HepG2 (cell line): Measurements from ENCODE around the gene RCC2. TPM values are rescaled to one million over a fixed set of nuclear protein-coding genes. Genes with fewer than 3 reads are reported as not detected.
A peak's percentile ranks its signal among the peaks of the same experiment; 100 is the strongest.

Source experiments
- ATAC-seq: fragments of 200-7000 bp; cut with Tn5 transposase; 3 replicates; pipeline ENCODE4 v1.9.1; 2020; ENCODE audit warnings: mild to moderate bottlenecking, moderate library complexity
- BruUV-seq: library from RNA; stranded (reverse); fragments of 400-500 nt; replicated peaks from 2 replicates; lab custom pipeline; 2021; lab: Mats Ljungman, UMichigan
- CTCF ChIA-PET: fragments of 300-600 bp; formaldehyde crosslinking; extraction: SDS; loops from one replicate; lab custom pipeline; 2021; ENCODE audit warnings: low total read pairs, inconsistent platforms, low intra/inter-chr PET ratio; lab: Yijun Ruan, JAX
- POLR2A ChIA-PET: fragments of 350-600 bp; sonication (Branson Sonifier 250); formaldehyde crosslinking; loops from one replicate; lab custom pipeline; 2020; ENCODE audit warnings: antibody characterized with exemption, inconsistent platforms; lab: Yijun Ruan, JAX
- DNase-seq: peaks from one replicate; pipeline ENCODE4 v3.0.0-alpha.2; 2015; ENCODE audit warnings: low spot score
- FAIRE-seq: peaks from 3 replicates; lab custom pipeline; 2011; peaks lifted over from hg19 to GRCh38; lab: Jason Lieb, UNC
- H2AFZ ChIP-seq: one replicate; pipeline ENCODE4 v1.6.1; 2011; ENCODE audit warnings: low read length, inconsistent platforms
- H3K27ac ChIP-seq: fragments of 300-600 bp; 3 replicates; pipeline ENCODE4 v1.8.0; 2011; ENCODE audit warnings: mixed run types, mild to moderate bottlenecking, mixed read lengths, low read length, inconsistent platforms; ENCODE audit not compliant: insufficient read depth; ENCODE audit errors: extremely low read length
- H3K27me3 ChIP-seq, 2 experiments: fragments of 200-600 bp in 1 of 2; 2 replicates in 1 of 2; 3 replicates in 1 of 2; pipeline versions ENCODE4 v1.6.0 to v1.8.0; 2011; ENCODE audit warnings: low read length in 2 of 2, mild to moderate bottlenecking in 2 of 2, moderate library complexity in 2 of 2, inconsistent platforms in 1 of 2; ENCODE audit not compliant: insufficient read depth in 2 of 2, control insufficient read depth in 1 of 2
- H3K36me3 ChIP-seq, 2 experiments: fragments of 200-600 bp in 1 of 2; replicated peaks in 1 of 2; 2 replicates in 1 of 2; 3 replicates in 1 of 2; pipeline versions ENCODE4 v1.5.1 to v1.8.0; 2011; ENCODE audit warnings: low read length in 2 of 2, inconsistent platforms in 1 of 2; ENCODE audit not compliant: insufficient read depth in 2 of 2, control insufficient read depth in 1 of 2
- H3K4me1 ChIP-seq: 2 replicates; pipeline ENCODE4 v1.5.1; 2012; ENCODE audit warnings: low read length, inconsistent platforms; ENCODE audit not compliant: insufficient read depth
- H3K4me2 ChIP-seq: 2 replicates; pipeline ENCODE4 v1.6.0; 2011; ENCODE audit warnings: low read depth, low read length, inconsistent platforms
- H3K4me3 ChIP-seq, 3 experiments: fragments of 200-600 bp in 1 of 3; sonication (generic), shearing (Covaris generic) in 1 of 3; replicated peaks in 1 of 3; 2 replicates each; pipeline ENCODE4 v1.5.1; 2011 to 2016; ENCODE audit warnings: low read length in 3 of 3, inconsistent platforms in 2 of 3, low read depth in 2 of 3, mild to moderate bottlenecking in 2 of 3, control low read depth in 1 of 3, mixed read lengths in 1 of 3; ENCODE audit not compliant: insufficient read depth in 1 of 3
- H3K79me2 ChIP-seq: one replicate; pipeline ENCODE4 v1.6.1; 2011; ENCODE audit warnings: low read length, inconsistent platforms; ENCODE audit not compliant: insufficient read depth
- H3K9ac ChIP-seq: 2 replicates; pipeline ENCODE4 v1.6.0; 2011; ENCODE audit warnings: mild to moderate bottlenecking, low read depth, low read length, inconsistent platforms; ENCODE audit not compliant: insufficient read depth
- H3K9me3 ChIP-seq: 2 replicates; pipeline ENCODE4 v1.5.1; 2012; ENCODE audit warnings: mild to moderate bottlenecking, low read length
- H4K20me1 ChIP-seq: 2 replicates; pipeline ENCODE4 v1.6.0; 2011; ENCODE audit warnings: inconsistent platforms, mild to moderate bottlenecking, low read length, moderate library complexity; ENCODE audit not compliant: insufficient read depth
- CAMTA2 ChIP-seq: sonication (generic); formaldehyde crosslinking; IDR thresholded peaks from 2 replicates; pipeline ENCODE4 v1.4.0; 2020; ENCODE audit warnings: mild to moderate bottlenecking, missing genetic modification reagents, borderline replicate concordance
- HNRNPK ChIP-seq: fragments of 200-400 bp; formaldehyde crosslinking; IDR thresholded peaks from 2 replicates; pipeline ENCODE4 v1.6.1; 2018; ENCODE audit warnings: low read length, low read depth, moderate library complexity, mild to moderate bottlenecking; ENCODE audit not compliant: poor library complexity, severe bottlenecking
- ONECUT2 ChIP-seq: sonication (generic); formaldehyde crosslinking; IDR thresholded peaks from 2 replicates; pipeline ENCODE4 v1.4.0; 2020; ENCODE audit warnings: missing genetic modification reagents
- SRSF1 ChIP-seq: fragments of 200-400 bp; formaldehyde crosslinking; optimal IDR thresholded peaks from 2 replicates; pipeline ENCODE3; 2017; ENCODE audit warnings: mild to moderate bottlenecking, low read depth, low read length, moderate library complexity
- YEATS4 ChIP-seq: sonication (generic); formaldehyde crosslinking; IDR thresholded peaks from 2 replicates; pipeline ENCODE4 v1.4.0; 2020; ENCODE audit warnings: missing genetic modification reagents, borderline replicate concordance
- ZFX ChIP-seq: sonication (generic); formaldehyde crosslinking; IDR thresholded peaks from 2 replicates; pipeline ENCODE4 v1.4.0; 2020; ENCODE audit warnings: mild to moderate bottlenecking, low read depth, missing genetic modification reagents, moderate library complexity
- ZNF468 ChIP-seq: sonication (generic); formaldehyde crosslinking; IDR thresholded peaks from 2 replicates; pipeline ENCODE4 v1.8.0; 2022; ENCODE audit warnings: mild to moderate bottlenecking, moderate library complexity, missing genetic modification reagents
- ZNF766 ChIP-seq: sonication (generic); formaldehyde crosslinking; IDR thresholded peaks from 2 replicates; pipeline ENCODE4 v1.5.0; 2020; ENCODE audit warnings: missing genetic modification reagents, borderline replicate concordance
- ZNF788 ChIP-seq: sonication (generic); formaldehyde crosslinking; IDR thresholded peaks from 2 replicates; pipeline ENCODE4 v1.5.0; 2020; ENCODE audit warnings: mild to moderate bottlenecking, missing genetic modification reagents, borderline replicate concordance
- ZNF850 ChIP-seq: sonication (generic); formaldehyde crosslinking; conservative IDR thresholded peaks from 2 replicates; pipeline ENCODE4 v1.9.0; 2021; ENCODE audit warnings: mild to moderate bottlenecking, missing genetic modification reagents
- WGBS: methylation state at CpG from one replicate; pipeline ENCODE4 v1.1.6; 2017; ENCODE audit warnings: low lambda C conversion rate; 5-methylcytosine and 5-hydroxymethylcytosine counted together
- in situ Hi-C: cut with HindIII; loops from 2 replicates; pipeline ENCODE4 v1.10.0; 2017; ENCODE audit warnings: low pct_unique_long_range_greater_than_20kb; ENCODE audit not compliant: extremely low pct_ligation_motif_present
- intact Hi-C: fragments of 100-400 bp; cut with micrococcal nuclease; formaldehyde crosslinking; loops from one replicate; pipeline ENCODE4 v1.10.0; 2022; ENCODE audit not compliant: unreplicated experiment
- polyA plus RNA-seq, 8 experiments: library from polyadenylated mRNA; depleted of rRNA in 3 of 8; stranded (reverse) in 7 of 8; unstranded in 1 of 8; fragments of >200 nt; fragmentation: Illumina TruSeq in 4 of 8; extraction: Trizol in 4 of 8; gene quantifications; 2 replicates each; pipeline versions ENCODE4 v1.2.1 to v1.2.3, GENCODE V29; 2011 to 2016; ENCODE audit warnings: low read depth in 4 of 8, missing spikeins in 1 of 8, mixed read lengths in 1 of 8; ENCODE audit not compliant: insufficient read depth in 1 of 8
- total RNA-seq, 5 experiments: library from RNA; depleted of rRNA; stranded (reverse); fragments of >200 nt; fragmentation: Illumina TruSeq; extraction: Trizol; gene quantifications; 2 replicates each; pipeline ENCODE4 v1.2.3, GENCODE V29; 2016; ENCODE audit warnings: low read depth in 1 of 5
- TF ChIP-seq, protein P1 (sequence below): sonication (generic); formaldehyde crosslinking; conservative IDR thresholded peaks from 2 replicates; pipeline ENCODE4 v1.4.0; 2020; ENCODE audit warnings: mild to moderate bottlenecking, missing genetic modification reagents, moderate library complexity
- TF ChIP-seq, protein P2 (sequence below): sonication (generic); formaldehyde crosslinking; IDR thresholded peaks from 2 replicates; pipeline ENCODE4 v1.4.0; 2020; ENCODE audit warnings: mild to moderate bottlenecking, missing genetic modification reagents
- TF ChIP-seq, protein P3 (sequence below): sonication (generic); formaldehyde crosslinking; IDR thresholded peaks from 2 replicates; pipeline ENCODE4 v1.5.0; 2020; ENCODE audit warnings: mild to moderate bottlenecking, low read depth, missing genetic modification reagents, borderline replicate concordance

RCC2 gene
- total and polyA plus RNA-seq, 2 of the 13 experiments (the other 11 are each of a cell fraction or from before 2014, with no cell fraction given) = 20.5 to 55.8 TPM

DNA sequence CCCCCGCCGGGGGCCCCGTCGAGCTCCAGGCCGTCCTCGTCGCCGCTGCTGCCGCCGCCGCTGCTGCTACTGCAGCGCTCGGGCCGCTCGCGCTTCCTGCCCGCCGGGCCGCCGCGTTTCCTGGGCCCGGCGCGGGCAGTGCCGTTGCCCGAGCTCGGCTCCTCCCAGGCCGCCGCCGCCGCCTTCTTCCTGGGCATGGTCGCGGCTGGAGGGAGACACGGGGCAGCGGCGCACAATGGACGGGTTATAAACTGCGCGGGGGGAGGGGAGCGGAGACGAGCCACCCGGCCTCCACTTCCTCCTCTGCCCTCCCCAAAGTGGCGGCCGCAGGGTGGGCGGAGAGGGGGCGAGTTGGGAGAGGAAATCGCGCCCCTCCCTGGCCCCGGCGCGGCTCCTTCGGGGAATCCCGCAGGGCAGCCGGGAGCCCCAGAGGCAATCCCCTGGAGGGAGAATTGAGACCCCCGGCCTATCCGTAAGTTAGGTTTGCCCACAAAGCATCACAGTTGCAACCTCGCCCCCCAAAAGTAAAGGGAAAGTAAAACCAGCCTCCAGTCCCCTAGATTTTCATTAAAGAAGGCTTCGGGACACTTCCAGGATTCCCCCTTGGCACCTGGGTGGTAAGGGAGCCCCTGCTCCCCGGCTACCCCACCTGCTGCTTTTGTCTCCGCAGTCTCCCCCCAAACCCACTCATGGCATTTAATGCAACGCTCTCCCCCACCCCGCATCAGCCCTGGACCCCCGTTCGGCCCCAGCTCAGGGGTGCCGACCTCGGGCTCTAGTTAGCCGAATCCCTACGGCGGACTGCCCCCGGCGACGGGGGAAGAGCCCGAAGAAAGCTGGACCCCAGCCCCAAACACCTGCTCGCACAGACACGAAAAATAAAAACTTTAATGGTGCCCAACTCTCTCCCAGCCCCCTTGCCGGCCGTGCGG, 893 bp downstream of the RCC2 start (continued):
- TF ChIP-seq HNRNPK (peak; percentile 30), ZFX (CRISPR knock-in tag) (peak; percentile 57), ZNF788 (CRISPR knock-in tag) (0 out of 2 replicates have a peak, but pooled peaks have one; percentile 17), YEATS4 (CRISPR knock-in tag) (no peak)

DNA sequence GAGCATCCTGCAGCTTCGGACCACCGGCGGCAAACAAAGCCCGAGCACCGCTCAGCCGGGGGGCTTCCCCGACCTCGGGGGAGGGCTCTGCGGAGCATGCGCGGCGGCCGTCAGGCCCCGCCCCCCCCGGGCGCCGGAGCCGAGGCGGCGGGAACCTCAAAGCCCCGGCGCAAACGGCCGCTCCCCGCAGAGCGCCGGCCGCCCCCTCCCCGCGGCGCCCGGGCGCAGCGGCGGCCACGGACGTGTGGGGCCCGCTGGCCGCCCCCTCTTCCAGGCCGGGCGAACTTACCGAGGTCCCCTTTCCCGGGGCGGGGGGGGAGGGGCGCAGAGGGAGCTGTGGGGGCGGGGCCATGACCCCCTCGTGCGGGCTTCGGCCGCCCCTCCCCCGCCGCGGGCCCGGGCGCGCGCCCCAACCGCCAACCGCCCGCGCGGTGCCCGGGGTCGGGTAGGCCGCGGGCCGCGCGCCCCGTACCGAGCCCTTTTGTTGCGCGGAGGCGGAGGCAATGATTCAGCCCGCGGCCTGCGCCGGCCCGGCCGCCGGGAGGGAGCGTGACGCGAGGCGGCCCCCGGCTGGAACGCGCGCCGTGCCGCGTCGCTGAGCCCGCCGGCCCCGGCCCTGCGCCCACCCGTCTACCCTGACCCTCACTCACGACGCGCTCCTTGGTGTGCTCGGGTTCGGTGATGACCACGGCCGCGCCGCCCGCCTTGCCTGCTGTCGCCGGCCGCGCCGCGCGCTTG, 1.7 kb downstream of the RCC2 start:
- Histone ChIP-seq H4K20me1 (peaks cover 22% of the 10 kb centered on the region), H2AFZ (no peak overlapping the region), H3K4me3 (peak overlapping the region; percentile 78 to 99 (median 80); a peak in 5 of 6 replicates), H3K27me3 (peaks cover 0 to 21% of the 10 kb centered on the region in 2 experiments; a peak in 3 of 5 replicates), H3K4me2 (peak overlapping the region; percentile 75), H3K27ac (peak overlapping the region; percentile 79), H3K36me3 (peaks cover 6 to 33% of the 10 kb centered on the region in 2 experiments; a peak in 4 of 5 replicates), H3K9ac (peak overlapping the region; percentile 83), H3K79me2 (peaks cover 36% of the 10 kb centered on the region), H3K9me3 (no peaks in the 10 kb centered on the region), H3K4me1 (peaks cover 38% of the 10 kb centered on the region)
- intact Hi-C loops = no loop called here
- ChIA-PET CTCF (interaction anchor here (1.7 kb wide), 1 partner anchor 18 kb away, joined by 3 read pairs; no protein-coding TSS in a partner anchor), POLR2A (no interaction called here)
- no peak; the same call in 2 of the 3 replicates for ATAC-seq
- in situ Hi-C loops = no loop called here
- BruUV-seq = no TSS peak
- FAIRE-seq = no peak
- no CpG with 5 or more reads among the region's 115 CpGs for WGBS
- DNase-seq = no peak
- TF ChIP-seq CAMTA2 (CRISPR knock-in tag) (no peak), ZNF766 (no peak), ONECUT2 (CRISPR knock-in tag) (no peak), SRSF1 (no peak), ZNF468 (no peak), ZNF850 (CRISPR knock-in tag) (no peak)
- TF ChIP-seq, protein P1, sequence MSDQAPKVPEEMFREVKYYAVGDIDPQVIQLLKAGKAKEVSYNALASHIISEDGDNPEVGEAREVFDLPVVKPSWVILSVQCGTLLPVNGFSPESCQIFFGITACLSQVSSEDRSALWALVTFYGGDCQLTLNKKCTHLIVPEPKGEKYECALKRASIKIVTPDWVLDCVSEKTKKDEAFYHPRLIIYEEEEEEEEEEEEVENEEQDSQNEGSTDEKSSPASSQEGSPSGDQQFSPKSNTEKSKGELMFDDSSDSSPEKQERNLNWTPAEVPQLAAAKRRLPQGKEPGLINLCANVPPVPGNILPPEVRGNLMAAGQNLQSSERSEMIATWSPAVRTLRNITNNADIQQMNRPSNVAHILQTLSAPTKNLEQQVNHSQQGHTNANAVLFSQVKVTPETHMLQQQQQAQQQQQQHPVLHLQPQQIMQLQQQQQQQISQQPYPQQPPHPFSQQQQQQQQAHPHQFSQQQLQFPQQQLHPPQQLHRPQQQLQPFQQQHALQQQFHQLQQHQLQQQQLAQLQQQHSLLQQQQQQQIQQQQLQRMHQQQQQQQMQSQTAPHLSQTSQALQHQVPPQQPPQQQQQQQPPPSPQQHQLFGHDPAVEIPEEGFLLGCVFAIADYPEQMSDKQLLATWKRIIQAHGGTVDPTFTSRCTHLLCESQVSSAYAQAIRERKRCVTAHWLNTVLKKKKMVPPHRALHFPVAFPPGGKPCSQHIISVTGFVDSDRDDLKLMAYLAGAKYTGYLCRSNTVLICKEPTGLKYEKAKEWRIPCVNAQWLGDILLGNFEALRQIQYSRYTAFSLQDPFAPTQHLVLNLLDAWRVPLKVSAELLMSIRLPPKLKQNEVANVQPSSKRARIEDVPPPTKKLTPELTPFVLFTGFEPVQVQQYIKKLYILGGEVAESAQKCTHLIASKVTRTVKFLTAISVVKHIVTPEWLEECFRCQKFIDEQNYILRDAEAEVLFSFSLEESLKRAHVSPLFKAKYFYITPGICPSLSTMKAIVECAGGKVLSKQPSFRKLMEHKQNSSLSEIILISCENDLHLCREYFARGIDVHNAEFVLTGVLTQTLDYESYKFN = no peak
- TF ChIP-seq, protein P2, sequence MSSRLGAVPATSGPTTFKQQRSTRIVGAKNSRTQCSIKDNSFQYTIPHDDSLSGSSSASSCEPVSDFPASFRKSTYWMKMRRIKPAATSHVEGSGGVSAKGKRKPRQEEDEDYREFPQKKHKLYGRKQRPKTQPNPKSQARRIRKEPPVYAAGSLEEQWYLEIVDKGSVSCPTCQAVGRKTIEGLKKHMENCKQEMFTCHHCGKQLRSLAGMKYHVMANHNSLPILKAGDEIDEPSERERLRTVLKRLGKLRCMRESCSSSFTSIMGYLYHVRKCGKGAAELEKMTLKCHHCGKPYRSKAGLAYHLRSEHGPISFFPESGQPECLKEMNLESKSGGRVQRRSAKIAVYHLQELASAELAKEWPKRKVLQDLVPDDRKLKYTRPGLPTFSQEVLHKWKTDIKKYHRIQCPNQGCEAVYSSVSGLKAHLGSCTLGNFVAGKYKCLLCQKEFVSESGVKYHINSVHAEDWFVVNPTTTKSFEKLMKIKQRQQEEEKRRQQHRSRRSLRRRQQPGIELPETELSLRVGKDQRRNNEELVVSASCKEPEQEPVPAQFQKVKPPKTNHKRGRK (CRISPR knock-in tag) = no peak
- TF ChIP-seq, protein P3, sequence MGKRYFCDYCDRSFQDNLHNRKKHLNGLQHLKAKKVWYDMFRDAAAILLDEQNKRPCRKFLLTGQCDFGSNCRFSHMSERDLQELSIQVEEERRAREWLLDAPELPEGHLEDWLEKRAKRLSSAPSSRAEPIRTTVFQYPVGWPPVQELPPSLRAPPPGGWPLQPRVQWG (CRISPR knock-in tag) = no peak
